Neutrophil (primary cell): ENCODE measurements around the gene SFT2D3.

Experiments
- H3K27ac ChIP-seq: fragments of 200-600 bp; sonication (generic); 2 replicates; pipeline ENCODE4 v1.5.1; 2016; ENCODE audit warnings: mild to moderate bottlenecking, moderate library complexity
- H3K27me3 ChIP-seq: fragments of 200-600 bp; sonication (generic); 2 replicates; pipeline ENCODE4 v1.6.0; 2016; ENCODE audit warnings: mild to moderate bottlenecking
- H3K36me3 ChIP-seq: fragments of 200-600 bp; sonication (generic); 2 replicates; pipeline ENCODE4 v1.5.1; 2017
- H3K4me1 ChIP-seq, 2 experiments: fragments of 200-600 bp in 1 of 2; sonication (generic) in 1 of 2; 1 replicate in 1 of 2; 2 replicates in 1 of 2; pipeline versions ENCODE4 v1.5.1 to v1.6.1; 2013 to 2016; ENCODE audit warnings: low read depth in 1 of 2, low read length in 1 of 2, mild to moderate bottlenecking in 1 of 2, moderate library complexity in 1 of 2; ENCODE audit not compliant: control insufficient read depth in 1 of 2, insufficient read depth in 1 of 2
- H3K4me3 ChIP-seq, 2 experiments: fragments of 200-600 bp in 1 of 2; sonication (generic) in 1 of 2; 1 replicate in 1 of 2; 2 replicates in 1 of 2; pipeline ENCODE4 v1.5.1; 2013 to 2016; ENCODE audit warnings: low read depth in 1 of 2, low read length in 1 of 2, mild to moderate bottlenecking in 1 of 2, moderate library complexity in 1 of 2
- H3K9me3 ChIP-seq: fragments of 200-600 bp; sonication (generic); 2 replicates; pipeline ENCODE4 v1.5.1; 2016
- CTCF ChIP-seq: fragments of 200-600 bp; sonication (generic); IDR thresholded peaks from 2 replicates; pipeline ENCODE4 v1.5.1; 2016; ENCODE audit warnings: antibody characterized with exemption

SFT2D3 gene

GRCh38 chr2:127706215-127706990 is 5.1 kb downstream of the SFT2D3 start:
- no peaks in the 10 kb centered on the region for H3K9me3 ChIP-seq
- H3K36me3 ChIP-seq: peaks cover 54% of the 10 kb centered on the region
- TF ChIP-seq CTCF: no peak
- no peak overlapping the region for H3K27ac ChIP-seq
- peaks cover 19 to 21% of the 10 kb centered on the region in 2 experiments for H3K4me1 ChIP-seq
- H3K27me3 ChIP-seq: no peaks in the 10 kb centered on the region
- H3K4me3 ChIP-seq: no peak overlapping the region

DNA sequence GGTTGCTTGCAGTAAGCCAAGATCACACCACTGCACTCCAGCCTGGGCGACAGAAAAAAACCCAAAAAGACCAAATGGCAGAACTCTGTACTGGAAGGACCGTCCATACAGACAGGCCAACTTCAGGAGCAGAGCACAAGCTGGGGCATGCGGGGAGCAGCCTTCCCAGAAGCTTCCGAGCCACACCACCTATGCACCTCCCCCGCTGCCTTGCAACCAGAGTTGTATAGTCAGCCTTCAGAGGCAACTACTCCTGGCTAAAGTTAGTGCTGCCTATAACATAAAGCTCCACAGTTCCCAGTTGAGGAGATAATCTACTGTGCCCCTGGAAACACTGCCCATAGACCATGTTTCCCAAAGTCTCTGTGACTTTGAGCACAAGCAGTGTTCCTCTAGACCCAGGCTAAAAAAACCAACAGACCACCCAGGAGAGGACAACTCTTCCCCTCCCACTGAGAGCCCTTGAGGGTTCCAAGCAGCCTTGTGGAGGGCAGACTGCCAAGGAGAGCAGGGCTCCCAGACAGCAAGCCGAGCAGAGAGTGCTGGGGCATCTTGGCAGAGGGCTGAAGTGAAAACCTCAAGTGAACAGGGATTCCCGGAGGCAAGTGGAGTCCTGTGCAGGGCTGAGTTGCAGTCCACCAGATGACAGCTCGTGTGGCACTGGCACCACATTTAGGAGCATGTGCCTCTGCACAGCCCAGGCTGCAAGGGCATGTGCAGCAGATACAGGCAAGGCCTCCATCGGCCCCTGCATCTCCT is 6.8 kb downstream of the SFT2D3 start:
- Histone ChIP-seq H3K4me3 (no peak overlapping the region), H3K27me3 (no peaks in the 10 kb centered on the region), H3K9me3 (no peaks in the 10 kb centered on the region), H3K36me3 (peaks cover 54% of the 10 kb centered on the region), H3K27ac (no peak overlapping the region), H3K4me1 (peaks cover 9 to 14% of the 10 kb centered on the region in 2 experiments)
- TF ChIP-seq CTCF: no peak

GRCh38 chr2:127709336-127709735 is 8.0 kb downstream of the SFT2D3 start:
- H3K4me1 ChIP-seq: peaks cover 4 to 5% of the 10 kb centered on the region in 2 experiments
- no peaks in the 10 kb centered on the region for H3K27me3 ChIP-seq
- no peaks in the 10 kb centered on the region for H3K9me3 ChIP-seq
- TF ChIP-seq CTCF: no peak
- H3K36me3 ChIP-seq: peaks cover 60% of the 10 kb centered on the region
- no peak overlapping the region for H3K27ac ChIP-seq
- H3K4me3 ChIP-seq: no peak overlapping the region

- Histone ChIP-seq H3K36me3 (peaks cover 56% of the 10 kb centered on the region), H3K4me1 (no peaks in the 10 kb centered on the region), H3K27me3 (no peaks in the 10 kb centered on the region), H3K27ac (no peak overlapping the region), H3K4me3 (no peak overlapping the region), H3K9me3 (no peaks in the 10 kb centered on the region)
- TF ChIP-seq CTCF: no peak
These were observed 11.7 kb downstream of the SFT2D3 start for GRCh38 chr2:127712999-127713398.

GRCh38 chr2:127713562-127713961 is 12.3 kb downstream of the SFT2D3 start:
- H3K4me3 ChIP-seq: no peak overlapping the region
- peaks cover 56% of the 10 kb centered on the region for H3K36me3 ChIP-seq
- TF ChIP-seq CTCF: no peak
- no peaks in the 10 kb centered on the region for H3K9me3 ChIP-seq
- H3K27me3 ChIP-seq: no peaks in the 10 kb centered on the region
- H3K4me1 ChIP-seq: no peaks in the 10 kb centered on the region
- H3K27ac ChIP-seq: no peak overlapping the region
